Chondrocyte (in vitro differentiated cells): ENCODE results near the gene ELP1. TPM values are rescaled to one million over a fixed set of nuclear protein-coding genes. Genes with fewer than 3 reads are reported as not detected.

Experiments used
- DNase-seq: peaks from one replicate; pipeline ENCODE4 v3.0.0; 2021; ENCODE audit warnings: mixed read lengths, low spot score
- H3K27ac Mint-ChIP-seq: one replicate; pipeline ENCODE4 v1.8.0; 2021; ENCODE audit warnings: mild to moderate bottlenecking, moderate library complexity, mixed read lengths; ENCODE audit not compliant: unreplicated experiment
- H3K27me3 Mint-ChIP-seq: 2 replicates; pipeline ENCODE4 v1.8.0; 2021; ENCODE audit warnings: low read depth, mixed read lengths
- H3K36me3 Mint-ChIP-seq: 2 replicates; pipeline ENCODE4 v1.8.0; 2021; ENCODE audit warnings: low read depth, mixed read lengths
- H3K4me1 Mint-ChIP-seq: 2 replicates; pipeline ENCODE4 v1.8.0; 2021; ENCODE audit warnings: low read depth, mild to moderate bottlenecking, mixed read lengths
- H3K4me3 Mint-ChIP-seq: one replicate; pipeline ENCODE4 v1.8.0; 2021; ENCODE audit warnings: mild to moderate bottlenecking, moderate library complexity, mixed read lengths; ENCODE audit not compliant: unreplicated experiment
- H3K9me3 Mint-ChIP-seq: 2 replicates; pipeline ENCODE4 v1.8.0; 2021; ENCODE audit warnings: low read depth, mixed read lengths
- total RNA-seq: library from RNA; stranded (reverse); gene quantifications from 3 replicates; pipeline ENCODE4 v1.2.1, GENCODE V29; 2021
- TF ChIP-seq, protein P1 (sequence below): fragments of 200-600 bp; sonication (generic); IDR thresholded peaks from 2 replicates; pipeline ENCODE4 v1.5.0; 2021; ENCODE audit warnings: antibody characterized with exemption, mild to moderate bottlenecking, moderate library complexity

The ELP1 gene
- total RNA-seq, 1 donor from 2014 or later, result 24.4 TPM

GRCh38 chr9:108885643-108886348 lies 48.1 kb downstream of the ELP1 start:
- Mint-ChIP-seq H3K9me3 (peaks cover 3% of the 10 kb centered on the region), H3K27me3 (no peaks in the 10 kb centered on the region), H3K4me3 (no peak overlapping the region), H3K27ac (peak overlapping the region; percentile 52), H3K4me1 (peaks cover 15% of the 10 kb centered on the region), H3K36me3 (peaks cover 28% of the 10 kb centered on the region)
- no peak for DNase-seq
- TF ChIP-seq, protein P1, sequence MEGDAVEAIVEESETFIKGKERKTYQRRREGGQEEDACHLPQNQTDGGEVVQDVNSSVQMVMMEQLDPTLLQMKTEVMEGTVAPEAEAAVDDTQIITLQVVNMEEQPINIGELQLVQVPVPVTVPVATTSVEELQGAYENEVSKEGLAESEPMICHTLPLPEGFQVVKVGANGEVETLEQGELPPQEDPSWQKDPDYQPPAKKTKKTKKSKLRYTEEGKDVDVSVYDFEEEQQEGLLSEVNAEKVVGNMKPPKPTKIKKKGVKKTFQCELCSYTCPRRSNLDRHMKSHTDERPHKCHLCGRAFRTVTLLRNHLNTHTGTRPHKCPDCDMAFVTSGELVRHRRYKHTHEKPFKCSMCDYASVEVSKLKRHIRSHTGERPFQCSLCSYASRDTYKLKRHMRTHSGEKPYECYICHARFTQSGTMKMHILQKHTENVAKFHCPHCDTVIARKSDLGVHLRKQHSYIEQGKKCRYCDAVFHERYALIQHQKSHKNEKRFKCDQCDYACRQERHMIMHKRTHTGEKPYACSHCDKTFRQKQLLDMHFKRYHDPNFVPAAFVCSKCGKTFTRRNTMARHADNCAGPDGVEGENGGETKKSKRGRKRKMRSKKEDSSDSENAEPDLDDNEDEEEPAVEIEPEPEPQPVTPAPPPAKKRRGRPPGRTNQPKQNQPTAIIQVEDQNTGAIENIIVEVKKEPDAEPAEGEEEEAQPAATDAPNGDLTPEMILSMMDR, result no peak

DNA sequence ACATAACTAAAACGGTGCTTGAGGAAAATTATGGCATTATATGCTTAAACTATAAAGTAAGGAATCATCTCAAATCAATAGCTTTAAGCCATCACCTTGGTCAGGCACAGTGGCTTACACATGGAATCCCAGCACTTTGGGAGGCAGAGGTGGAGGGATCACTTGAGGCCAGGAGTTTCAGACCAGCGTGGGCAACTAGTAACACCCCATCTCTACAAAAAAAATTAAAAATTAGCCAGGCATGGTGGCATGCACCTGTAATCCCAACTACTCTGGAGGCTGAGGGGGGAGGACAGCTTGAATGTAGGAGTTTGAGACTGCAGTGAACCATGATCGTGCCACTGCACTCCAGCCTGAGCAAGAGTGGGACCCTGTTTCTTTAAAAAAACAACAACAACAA lies 49.2 kb downstream of the ELP1 start:
- Mint-ChIP-seq H3K27me3 (no peaks in the 10 kb centered on the region), H3K36me3 (peaks cover 26% of the 10 kb centered on the region), H3K4me3 (no peak overlapping the region), H3K9me3 (peaks cover 3% of the 10 kb centered on the region), H3K27ac (no peak overlapping the region), H3K4me1 (peaks cover 15% of the 10 kb centered on the region)
- DNase-seq, result no peak
- TF ChIP-seq, protein P1, result no peak

- Mint-ChIP-seq H3K4me3 (no peak overlapping the region), H3K9me3 (peaks cover 3% of the 10 kb centered on the region), H3K36me3 (peaks cover 34% of the 10 kb centered on the region), H3K27ac (no peak overlapping the region), H3K4me1 (peaks cover 15% of the 10 kb centered on the region), H3K27me3 (no peaks in the 10 kb centered on the region)
- TF ChIP-seq, protein P1, result no peak
- DNase-seq, result no peak
These were observed 50.8 kb downstream of the ELP1 start for GRCh38 chr9:108883085-108883484.

DNA sequence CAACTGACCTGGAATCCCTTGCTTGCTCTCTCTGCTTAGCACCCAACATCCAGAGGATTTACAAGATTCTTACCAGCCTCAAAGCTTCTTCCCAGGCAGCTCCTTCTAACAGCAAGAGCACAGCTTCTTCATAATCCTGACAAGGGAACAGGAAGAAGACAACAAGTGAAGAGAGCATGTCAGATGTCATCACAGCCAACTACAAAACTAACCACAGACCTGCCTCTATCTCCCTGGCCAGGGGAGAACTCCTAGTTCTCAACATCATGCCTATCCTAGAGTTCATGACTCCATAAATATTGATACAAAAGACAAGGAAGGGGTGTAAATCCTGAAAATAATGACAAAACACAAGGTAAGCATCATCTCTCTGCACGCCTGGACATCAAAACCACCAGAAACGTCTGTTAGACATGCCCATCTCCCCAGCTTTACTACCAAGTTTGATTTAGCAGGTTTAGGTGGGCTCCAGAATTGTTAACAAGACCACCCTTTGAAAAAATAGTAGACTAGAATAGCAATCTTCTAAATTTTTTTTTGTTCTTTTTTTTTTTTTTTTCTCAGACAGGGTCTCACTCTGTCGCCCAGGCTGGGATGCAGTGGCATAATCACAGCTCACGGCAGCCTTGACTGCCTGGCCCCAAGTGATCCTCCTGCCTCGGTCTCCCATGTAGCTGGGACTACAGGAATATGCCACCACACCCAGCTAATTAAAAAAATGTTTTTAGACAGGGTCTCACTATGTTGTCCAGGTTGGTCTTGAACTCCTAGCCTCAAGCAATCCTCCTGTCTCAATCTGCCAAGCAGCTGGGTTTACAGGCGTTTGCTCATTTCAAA lies 51.7 kb downstream of the ELP1 start:
- Mint-ChIP-seq H3K4me1 (peaks cover 15% of the 10 kb centered on the region), H3K27ac (no peak overlapping the region), H3K4me3 (no peak overlapping the region), H3K9me3 (peaks cover 3% of the 10 kb centered on the region), H3K36me3 (peaks cover 39% of the 10 kb centered on the region), H3K27me3 (no peaks in the 10 kb centered on the region)
- TF ChIP-seq, protein P1, result no peak
- DNase-seq, result no peak

DNA sequence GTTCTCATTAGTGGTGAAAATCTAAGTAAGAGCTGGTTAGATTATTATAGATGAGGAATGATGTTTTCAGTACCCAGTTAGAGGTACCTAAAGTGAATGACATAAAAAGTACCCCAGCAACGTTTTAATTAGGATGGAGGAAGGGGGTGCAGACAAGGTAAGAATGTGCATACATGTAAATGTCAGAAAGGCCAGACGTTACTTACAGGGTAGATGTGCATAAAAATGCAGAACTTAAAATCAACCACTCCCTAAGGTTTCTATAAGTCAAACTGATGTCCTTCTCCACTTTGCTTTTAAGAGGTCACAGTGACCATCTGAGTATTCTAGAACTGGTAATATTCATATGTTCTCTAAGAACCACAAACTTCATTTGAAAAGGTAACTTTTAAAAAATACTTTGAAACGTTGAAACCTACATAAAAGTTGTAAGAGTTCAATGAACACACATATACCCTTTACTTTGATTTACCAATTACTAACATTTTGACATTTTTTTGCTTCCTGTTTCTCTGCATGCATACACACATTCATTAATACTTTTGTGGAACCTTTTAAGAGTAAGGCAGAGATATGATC lies 53.1 kb downstream of the ELP1 start:
- no peak for DNase-seq
- no peaks in the 10 kb centered on the region for H3K27me3 Mint-ChIP-seq
- no peak overlapping the region for H3K27ac Mint-ChIP-seq
- TF ChIP-seq, protein P1, result no peak
- peaks cover 3% of the 10 kb centered on the region for H3K9me3 Mint-ChIP-seq
- peaks cover 40% of the 10 kb centered on the region for H3K36me3 Mint-ChIP-seq
- H3K4me1 Mint-ChIP-seq, result peaks cover 8% of the 10 kb centered on the region
- no peak overlapping the region for H3K4me3 Mint-ChIP-seq
